Left cardiac atrium (tissue), 4 donors: ENCODE results near the gene ARHGAP31. TPM values are rescaled to one million over a fixed set of nuclear protein-coding genes. Genes with fewer than 3 reads are reported as not detected.
"Not testable (repeated sequence)": the region's sequence is repeated elsewhere in the genome, so short reads cannot be mapped to it uniquely, and the experiment has no call there.

ENCODE experiments used
- ATAC-seq, 2 donors: fragments of 200-7000 bp; cut with Tn5 transposase; one replicate each; pipeline ENCODE4 v1.9.1; 2020; ENCODE audit warnings: mild to moderate bottlenecking in 2 of 2, moderate library complexity in 2 of 2
- DNase-seq: peaks from one replicate; pipeline ENCODE4 v3.0.0-alpha.2; 2020
- intact Hi-C, 2 donors: fragments of 100-400 bp; cut with DNase I; formaldehyde crosslinking; loops; one replicate each; pipeline versions ENCODE4 v1.14.1 to v1.15.1; 2022 to 2023
- total RNA-seq, 2 donors: library from RNA; stranded (reverse); fragmentation: NEBNext Ultra II Directional; extraction: Animal tissue kit (Norgen Biotek cat#: 25700); gene quantifications; one replicate each; pipeline ENCODE4 v1.2.1, GENCODE V29; 2021
- donor health status: DM: no; HTN: yes; CAD: no.
- donor health status: DM: no; HTN: yes; CAD: no; lungs with severe emphysema.
- donor health status: DM: yes; HTN: yes; CAD: no.
- donor health status: Dilated cardiomyopathy.

Gene ARHGAP31
- total RNA-seq, 2 donors from 2014 or later: 33.5 to 44.0 TPM

GRCh38 chr3:119333773-119334509, 39.8 kb downstream of the ARHGAP31 start:
- DNase-seq: peak; percentile 75
- intact Hi-C loops: loop anchor here in 1 of 2 donors (5.0 kb wide), 1 partner anchor 37 kb away; no protein-coding TSS in a partner anchor
- peak in 1 of 2 donors; percentile 68 for ATAC-seq

DNA sequence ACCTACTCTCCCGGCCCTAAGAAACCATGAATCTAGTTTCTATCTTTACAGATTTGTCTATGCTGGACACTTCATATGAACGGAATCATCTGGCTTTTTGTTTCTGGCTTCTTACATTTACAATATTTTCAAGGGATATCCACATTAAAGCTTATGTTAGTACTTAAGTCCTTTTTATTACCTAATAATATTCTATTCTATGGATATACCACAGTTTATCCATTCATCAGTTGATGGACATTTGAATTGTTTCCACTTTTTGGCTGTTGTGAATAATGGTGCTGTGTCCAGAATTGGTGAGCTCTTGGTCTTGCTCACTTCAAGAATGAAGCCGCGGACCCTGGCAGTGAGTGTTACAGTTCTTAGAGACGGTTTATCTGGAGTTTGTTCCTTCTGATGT, 42.6 kb downstream of the ARHGAP31 start:
- no peak for ATAC-seq
- intact Hi-C loops: no loop called here
- DNase-seq: no peak

GRCh38 chr3:119337407-119337806, 43.2 kb downstream of the ARHGAP31 start:
- intact Hi-C loops, DNase-seq, ATAC-seq: not testable (repeated sequence)

DNA sequence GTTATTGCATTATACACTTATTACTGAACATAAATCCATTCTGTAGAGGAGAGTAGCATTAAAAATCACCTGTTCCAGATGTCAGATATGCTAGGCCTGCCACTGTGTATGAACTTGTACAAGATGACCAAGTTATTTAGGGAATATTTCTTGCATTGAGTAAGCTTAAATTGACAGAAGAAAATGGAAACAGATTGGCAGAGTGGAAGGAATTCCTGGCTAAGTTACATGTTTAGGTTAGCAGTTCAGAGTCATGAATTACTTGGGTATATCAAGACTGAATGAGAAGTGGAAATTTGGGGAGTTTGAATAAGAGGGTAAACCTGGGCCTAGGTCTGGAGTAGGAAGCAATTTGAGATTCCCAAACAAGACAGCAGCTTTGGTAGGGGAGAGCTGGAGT, 44.6 kb downstream of the ARHGAP31 start:
- no peak for ATAC-seq
- DNase-seq: no peak
- intact Hi-C loops: no loop called here

DNA sequence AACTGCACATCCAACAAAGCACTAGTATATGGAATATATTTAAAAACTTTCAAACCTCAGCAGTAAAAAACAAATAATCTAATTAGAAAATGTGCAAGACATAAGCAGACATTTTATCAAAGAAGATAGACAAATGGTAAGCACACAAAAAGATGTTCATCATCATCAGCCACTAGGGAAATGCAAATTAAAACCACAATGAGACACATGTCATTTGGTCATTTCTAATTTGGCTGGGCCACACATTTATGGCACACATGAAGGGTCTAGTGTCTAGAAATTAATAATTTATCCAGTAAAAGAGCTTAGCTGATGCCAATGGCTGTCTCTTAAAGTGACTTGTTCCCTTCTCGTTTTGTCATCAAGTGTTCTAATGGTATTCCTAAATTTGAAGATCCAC, 45.8 kb downstream of the ARHGAP31 start:
- intact Hi-C loops: no loop called here
- DNase-seq: no peak
- no peak for ATAC-seq

DNA sequence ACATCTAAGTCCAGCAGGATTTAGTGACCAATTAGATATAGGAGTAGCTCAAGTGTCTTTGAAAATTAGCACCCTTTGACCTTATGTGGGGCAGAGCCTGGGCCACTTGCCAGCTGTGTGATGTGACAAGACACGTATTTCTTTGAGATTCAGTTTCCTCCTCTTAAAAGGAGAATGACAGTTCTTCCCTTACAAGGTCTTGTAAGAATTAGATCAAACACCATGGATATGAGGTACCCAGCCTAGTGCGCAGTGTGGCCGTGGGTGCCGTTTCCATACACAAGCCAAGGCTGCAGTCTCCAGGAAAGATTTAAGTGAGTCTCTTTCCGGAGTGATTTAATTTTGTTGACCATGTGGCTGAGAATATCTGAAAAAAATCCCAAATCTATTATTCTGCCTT, 46.3 kb downstream of the ARHGAP31 start:
- no peak for ATAC-seq
- DNase-seq: no peak
- intact Hi-C loops: no loop called here

- DNase-seq: no peak
- ATAC-seq: no peak
- intact Hi-C loops: no loop called here
Measured at GRCh38 chr3:119342176-119342575, 48.0 kb downstream of the ARHGAP31 start.

DNA sequence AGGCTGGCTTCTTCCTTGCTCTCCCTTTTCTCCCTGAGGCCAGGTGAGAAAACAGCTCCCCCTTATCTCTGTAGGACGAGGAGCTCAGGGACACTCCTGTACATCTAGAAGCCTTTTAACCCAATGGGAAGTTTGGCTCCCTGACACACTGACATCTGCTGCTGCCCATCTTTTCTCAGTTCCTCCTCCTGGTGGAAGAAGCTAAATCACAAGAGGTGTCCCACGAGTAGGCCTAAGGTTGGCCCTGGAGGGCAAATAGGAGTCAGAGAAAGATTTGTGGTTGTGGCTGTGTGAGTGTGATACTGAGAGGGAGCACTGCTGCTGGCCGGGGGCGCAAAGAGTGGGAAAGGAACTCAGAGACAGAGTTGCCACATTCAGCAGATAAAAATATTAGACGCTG, 49.5 kb downstream of the ARHGAP31 start:
- ATAC-seq (no peak), DNase-seq (no peak)

GRCh38 chr3:119346076-119346496, 51.9 kb downstream of the ARHGAP31 start:
- intact Hi-C loops: no loop called here
- ATAC-seq (no peak), DNase-seq (no peak)

More for the DNA sequence above, 49.5 kb downstream of the ARHGAP31 start:
- intact Hi-C loops: no loop called here

DNA sequence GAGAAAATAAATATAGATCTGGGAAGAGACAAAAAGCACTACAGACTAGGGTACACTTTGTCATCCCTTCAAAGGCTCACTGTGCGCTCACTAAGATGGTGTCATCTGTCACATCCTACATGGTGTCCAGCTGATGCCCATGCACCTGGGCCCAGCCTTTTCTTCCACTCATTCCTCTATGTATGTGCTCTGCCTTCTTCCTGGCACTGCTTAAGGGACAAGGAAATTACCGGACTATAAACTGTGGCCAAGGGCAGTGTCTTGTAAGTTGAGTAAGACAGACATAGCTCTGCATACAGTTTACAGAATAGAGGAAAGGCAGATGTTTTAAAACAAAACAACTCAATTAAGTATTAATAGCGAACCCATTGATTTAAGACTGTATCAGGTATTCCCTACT, 52.9 kb downstream of the ARHGAP31 start:
- ATAC-seq (no peak), DNase-seq (no peak)
- intact Hi-C loops: no loop called here

- intact Hi-C loops: loop anchor here in 1 of 2 donors (5.0 kb wide), 1 partner anchor 72 kb away; no protein-coding TSS in a partner anchor
- DNase-seq: no peak
- ATAC-seq: no peak
Measured at GRCh38 chr3:119349354-119350041, 55.3 kb downstream of the ARHGAP31 start.

DNA sequence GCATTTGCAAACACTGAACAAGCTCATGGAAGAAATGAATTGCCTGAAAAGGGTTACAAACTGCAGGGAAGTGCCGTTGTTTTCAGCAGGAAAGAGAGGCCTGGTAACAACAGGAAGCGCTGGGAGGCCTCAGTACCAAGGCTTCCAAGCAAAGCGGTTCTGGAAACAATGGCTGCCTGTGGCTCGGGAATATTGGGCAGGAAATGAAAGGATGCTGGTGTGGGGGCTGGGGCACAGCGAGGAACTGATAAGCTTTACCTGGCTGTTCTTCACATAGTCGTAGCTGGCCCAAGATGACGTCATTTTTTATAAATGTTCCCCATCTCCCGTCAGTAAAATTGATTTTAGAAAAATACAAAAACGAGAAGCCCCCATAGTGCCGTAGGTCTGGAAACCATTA, 55.9 kb downstream of the ARHGAP31 start:
- ATAC-seq (peak in 1 of 2 donors; percentile 56), DNase-seq (peak; percentile 52)
- intact Hi-C loops: loop anchor here in 1 of 2 donors (5.0 kb wide), 1 partner anchor 73 kb away; no protein-coding TSS in a partner anchor

- intact Hi-C loops: loop anchor here in 1 of 2 donors (5.0 kb wide), 1 partner anchor 74 kb away; no protein-coding TSS in a partner anchor
- DNase-seq (no peak), ATAC-seq (no peak)
Measured at GRCh38 chr3:119351581-119351980, 57.4 kb downstream of the ARHGAP31 start.

GRCh38 chr3:119352034-119352609, 57.9 kb downstream of the ARHGAP31 start:
- ATAC-seq: peak in 1 of 2 donors; percentile 38
- intact Hi-C loops: loop anchor here in 1 of 2 donors (5.0 kb wide), 1 partner anchor 75 kb away; no protein-coding TSS in a partner anchor
- no peak for DNase-seq

DNA sequence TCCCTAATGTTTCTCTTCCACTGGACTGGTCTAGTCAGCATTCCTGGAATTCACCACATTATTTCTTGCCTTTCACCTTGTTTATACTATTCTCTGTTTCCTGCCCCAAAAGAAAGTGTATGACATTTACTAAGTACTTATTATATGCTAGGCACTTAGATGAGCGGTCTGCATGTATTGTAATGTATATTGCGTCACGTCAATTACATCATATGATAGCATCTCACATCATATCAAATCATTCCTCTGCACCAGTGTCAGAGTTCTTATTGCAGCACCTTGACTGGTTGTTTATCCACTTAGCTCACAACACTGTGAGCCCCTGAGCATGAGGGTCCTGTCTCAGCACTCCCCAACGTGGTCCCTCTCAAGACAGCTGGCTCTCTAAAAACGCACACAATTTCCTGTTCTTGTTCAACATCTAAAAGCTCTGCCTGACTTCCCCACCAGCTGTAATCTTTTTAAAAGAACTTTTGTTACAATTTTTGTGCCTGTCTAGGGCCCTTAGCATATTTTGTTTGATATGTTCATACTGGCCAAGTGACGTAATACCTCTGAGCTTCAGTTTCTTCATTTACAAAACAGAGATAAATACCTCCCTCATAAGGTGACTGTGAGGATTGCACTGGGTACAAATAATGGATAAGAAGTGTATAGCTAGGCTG, 58.8 kb downstream of the ARHGAP31 start:
- intact Hi-C loops: loop anchor here in 1 of 2 donors (5.0 kb wide), 1 partner anchor 76 kb away; no protein-coding TSS in a partner anchor
- ATAC-seq: peak; percentile 46 to 52
- DNase-seq: no peak

DNA sequence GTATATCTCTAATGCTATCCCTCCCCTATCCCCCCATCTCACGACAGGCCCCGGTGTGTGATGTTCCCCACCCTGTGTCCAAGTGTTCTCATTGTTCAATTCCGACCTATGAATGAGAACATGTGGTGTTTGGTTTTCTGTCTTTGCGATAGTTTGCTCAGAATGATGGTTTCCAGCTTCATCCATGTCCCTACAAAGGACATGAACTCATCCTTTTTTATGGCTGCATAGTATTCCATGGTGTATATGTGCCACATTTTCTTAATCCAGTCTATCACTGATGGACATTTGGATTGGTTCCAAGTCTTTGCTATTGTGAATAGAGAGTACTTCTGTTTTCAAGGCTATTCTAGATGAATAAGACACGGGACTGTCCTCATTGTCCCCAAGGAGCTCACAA, 61.4 kb downstream of the ARHGAP31 start:
- DNase-seq, ATAC-seq, intact Hi-C loops: not testable (repeated sequence)

- intact Hi-C loops: no loop called here
- no peak for ATAC-seq
- no peak for DNase-seq
Measured at GRCh38 chr3:119356646-119357045, 62.5 kb downstream of the ARHGAP31 start.

- DNase-seq (no peak), ATAC-seq (peak; percentile 75 to 78)
Measured at GRCh38 chr3:119357190-119357589, 63.0 kb downstream of the ARHGAP31 start.

More at GRCh38 chr3:119357190-119357589, 63.0 kb downstream of the ARHGAP31 start:
- intact Hi-C loops: no loop called here
